Stimulated activated CD8-positive, alpha-beta memory T cell treated with anti-CD3 and anti-CD28 coated beads, Interleukin-4, amount 100 ng/mL, for 1 hour (primary cell): ENCODE results near the gene WDR77.

Experiments
- DNase-seq, 2 donors: peaks; one replicate each; pipeline ENCODE4 v3.0.0-alpha.2; 2020; ENCODE audit warnings: low read depth in 2 of 2, low spot score in 1 of 2

The WDR77 gene

DNA sequence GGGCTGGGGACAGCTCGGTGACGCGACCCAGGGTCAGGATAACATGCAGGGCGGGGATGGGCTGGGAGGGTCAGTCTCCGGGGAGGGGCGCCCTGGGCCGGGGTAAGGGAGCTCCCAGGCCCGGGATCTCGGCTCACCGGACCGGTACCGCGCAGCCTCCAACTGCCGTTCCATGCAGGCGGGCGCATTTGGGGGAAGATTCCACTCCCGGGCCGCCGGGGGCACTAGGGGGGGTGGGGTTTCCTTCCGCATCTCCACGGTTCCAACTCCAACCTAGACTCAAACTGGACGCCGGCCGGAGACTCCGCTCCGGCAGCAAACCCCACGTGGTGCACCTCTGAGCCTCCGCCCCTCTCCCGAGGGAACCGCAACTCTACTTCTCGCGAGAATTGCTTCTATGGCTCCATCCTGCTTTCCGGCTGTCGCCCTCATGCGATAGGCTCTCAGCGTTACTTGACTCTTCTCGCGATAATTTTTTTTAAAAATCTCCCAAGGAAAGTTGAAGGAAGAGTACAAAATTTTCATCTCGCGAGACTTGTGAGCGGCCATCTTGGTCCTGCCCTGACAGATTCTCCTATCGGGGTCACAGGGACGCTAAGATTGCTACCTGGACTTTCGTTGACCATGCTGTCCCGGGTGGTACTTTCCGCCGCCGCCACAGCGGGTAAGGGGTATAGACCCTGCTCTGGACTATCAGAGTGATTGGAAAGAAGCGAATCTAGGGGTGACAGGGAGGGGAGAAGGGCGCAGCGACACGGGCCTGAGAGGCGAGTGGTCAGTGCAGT is at the start of gene WDR77, which contains the start of gene ATP5PB:
WDR77 (minus strand) TSS at position 339 of the 785 bp plus-strand sequence; CDS start at position 252, 87 bp downstream.
ATP5PB (plus strand) TSS at position 547 of the 785 bp plus-strand sequence; CDS start at position 625, 78 bp downstream.
- peak; percentile 69 to 77 for DNase-seq

DNA sequence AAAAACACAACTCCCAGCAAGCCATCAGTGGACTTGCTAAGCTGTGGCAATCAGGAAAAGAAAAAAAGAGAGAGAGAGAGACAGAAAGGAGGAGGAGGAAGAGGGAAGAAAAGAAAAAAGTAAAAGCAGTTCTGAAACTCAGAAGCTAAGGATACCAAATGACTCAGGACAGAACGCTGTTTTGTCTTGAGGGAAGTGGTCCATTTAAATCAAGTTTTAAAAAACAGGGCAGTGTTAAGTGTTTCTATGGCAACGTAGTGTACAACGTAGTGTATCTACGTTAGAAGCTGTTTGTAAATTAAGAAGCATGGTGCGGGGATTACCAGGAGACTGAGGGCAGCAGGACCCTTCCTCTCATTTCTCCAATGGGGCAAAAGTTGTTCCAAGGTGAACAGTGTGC is 48.5 kb upstream of the WDR77 start:
- DNase-seq, result no peak

DNA sequence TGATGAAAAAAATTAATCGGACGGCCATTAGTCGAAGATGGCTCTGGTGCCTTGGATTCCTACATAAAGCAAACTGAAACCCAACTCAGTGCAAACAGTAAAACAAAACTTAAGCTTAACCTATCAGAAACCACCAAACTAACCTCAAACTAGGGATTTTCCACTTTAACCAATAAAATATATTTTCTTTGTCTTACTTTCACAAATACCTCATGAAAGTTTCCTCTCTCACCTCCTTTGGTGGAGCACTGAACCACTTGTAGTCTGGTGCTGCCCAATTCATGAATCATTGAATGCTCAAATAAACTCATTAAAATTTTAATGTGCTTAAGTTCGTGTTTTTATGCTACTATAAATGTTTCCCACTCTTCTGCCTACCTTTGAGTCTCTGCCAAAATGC is 47.3 kb upstream of the WDR77 start:
- DNase-seq, result no peak

DNA sequence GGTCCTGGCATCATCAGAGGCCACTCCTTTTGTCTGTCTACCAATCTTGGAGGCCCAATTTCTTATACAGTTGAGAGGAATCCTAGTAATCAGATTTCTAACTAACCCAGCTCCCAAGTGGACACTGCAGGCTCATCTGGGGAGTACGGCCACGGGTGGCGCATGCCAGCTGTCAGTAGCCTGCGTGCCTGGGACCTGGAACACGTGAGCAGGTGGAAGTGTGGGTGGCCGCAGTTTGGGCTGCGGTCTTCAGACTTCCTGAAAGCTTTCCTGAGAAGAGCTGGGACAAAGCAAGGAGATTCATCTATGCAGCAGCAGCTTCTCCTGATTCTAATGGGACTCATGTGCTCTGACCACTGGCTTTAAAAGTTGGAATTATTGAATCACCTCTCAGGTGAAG is 42.0 kb upstream of the WDR77 start:
- no peak for DNase-seq

DNA sequence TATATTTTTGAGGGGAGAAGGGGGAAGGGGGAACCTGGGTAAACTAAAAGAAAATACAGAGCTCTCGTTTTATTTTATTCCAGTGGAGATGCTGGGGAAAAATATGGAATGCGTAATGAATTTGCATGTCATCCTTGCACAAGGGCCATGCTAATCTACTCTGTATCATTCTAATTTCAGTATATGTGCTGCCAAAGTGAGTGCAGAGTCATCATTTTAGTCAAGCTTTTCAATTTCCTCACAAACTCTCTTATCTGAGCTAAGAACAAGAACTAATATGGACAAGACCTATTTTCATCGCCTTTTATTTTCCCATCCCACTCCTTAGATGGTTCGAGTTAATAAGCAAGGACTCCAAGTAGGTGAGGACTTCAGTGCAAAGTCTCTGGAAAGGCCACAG is 41.2 kb upstream of the WDR77 start:
- DNase-seq, result no peak

DNA sequence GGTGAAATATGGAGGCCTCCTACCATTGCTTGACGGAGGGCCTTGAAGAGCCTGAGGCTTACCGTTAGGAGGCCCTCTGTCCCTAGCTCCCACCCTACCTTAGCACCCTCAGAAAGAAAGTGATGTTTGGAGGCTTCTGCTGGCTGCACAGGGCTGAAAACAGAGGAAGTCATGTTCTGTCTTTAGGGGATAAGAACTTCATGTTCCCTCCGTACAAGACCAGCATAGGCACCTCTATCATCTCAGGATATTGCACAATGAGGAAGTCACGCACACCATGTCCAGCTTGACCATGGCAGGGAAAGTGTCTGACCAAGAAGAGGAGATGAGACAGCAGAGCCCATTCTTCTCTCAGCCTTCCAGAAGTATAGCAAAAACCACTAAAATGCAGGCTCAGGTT is 40.5 kb upstream of the WDR77 start:
- no peak for DNase-seq

DNA sequence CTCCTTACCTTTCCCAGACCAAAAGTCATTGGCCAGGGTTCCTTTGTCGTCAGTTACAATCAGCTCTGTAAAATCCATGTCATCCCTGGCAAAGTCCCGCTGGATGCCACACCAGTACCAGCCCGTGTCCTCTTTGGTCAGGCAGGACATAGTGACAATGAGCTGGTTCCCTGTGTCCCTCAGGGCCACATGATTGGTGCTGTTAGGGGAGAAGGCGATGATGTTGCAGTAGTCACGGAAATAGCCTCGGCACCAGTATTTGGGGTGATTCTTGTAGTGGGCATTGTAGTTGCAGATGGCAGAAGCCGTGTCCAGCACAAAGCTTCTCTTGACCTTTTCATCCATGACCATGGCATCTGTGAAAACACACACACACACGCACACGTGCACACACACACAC is 39.6 kb upstream of the WDR77 start:
- no peak for DNase-seq

DNA sequence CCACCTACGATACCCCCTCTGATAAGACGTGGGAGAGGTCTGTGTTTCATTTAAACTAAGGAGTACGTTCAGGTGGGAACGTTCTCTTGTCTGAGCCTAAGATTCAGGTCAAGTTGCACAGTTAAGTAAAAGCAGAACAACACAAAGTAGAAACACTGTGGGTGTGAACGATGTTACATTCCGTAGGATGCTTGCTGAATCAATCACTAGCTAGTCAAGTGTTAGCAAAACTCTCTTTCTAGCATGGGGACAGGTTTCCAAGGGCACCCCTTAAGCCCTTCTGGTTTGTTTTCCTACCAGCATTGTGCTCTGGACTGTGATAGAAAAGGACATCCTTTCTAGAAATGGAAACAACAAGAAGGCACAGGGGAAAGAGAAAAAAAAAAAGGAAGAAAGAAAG is 38.1 kb upstream of the WDR77 start:
- no peak for DNase-seq

DNA sequence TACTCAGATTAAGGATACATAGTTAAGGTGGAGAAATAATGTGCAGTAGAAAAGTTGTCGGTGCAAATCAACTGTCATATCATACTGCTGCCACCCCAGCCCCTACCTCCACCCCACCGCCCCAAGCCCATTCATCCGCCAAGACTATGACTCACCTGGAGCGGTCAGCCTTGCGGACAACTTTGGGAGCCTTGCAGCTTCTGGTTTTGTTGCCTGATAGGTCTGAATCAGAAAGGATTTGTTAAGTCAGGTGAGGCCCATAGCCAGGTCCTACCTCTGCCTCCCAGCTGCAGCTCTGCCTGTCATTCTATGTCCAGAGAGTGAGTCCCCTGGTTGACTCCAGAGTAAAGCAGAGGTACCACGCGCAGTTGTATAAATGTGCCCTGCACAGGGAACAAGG is 37.4 kb upstream of the WDR77 start:
- no peak for DNase-seq

DNA sequence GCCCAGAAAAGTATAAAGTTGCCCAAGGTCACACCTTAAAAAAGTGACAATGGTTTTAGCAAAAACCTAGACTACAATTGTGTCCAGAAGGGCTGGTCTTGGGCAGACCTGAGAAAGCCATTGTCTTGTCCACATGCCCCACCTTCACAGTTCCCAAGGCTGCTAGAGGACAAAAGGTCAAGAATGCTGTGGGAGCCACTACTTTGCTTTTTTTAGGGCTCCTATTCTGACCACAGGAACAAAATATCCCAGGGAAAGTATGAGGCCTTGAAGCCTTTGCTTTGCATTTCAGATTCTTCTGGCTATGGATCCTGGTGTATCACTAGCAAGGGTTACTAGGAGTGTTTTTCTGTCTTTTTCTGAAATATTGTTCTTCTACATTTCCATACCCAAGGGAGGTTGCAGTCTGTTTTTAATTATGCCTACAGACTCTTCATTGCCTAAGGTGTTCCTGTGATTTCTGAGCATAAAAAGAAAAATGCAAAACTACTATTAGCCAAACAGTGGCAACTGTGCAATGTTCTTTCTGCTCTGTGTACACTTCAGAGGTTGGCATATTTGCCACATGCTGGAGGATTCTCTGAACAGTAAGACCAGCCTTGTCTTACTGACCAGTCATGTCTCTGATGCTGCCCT is 35.5 kb upstream of the WDR77 start:
- DNase-seq, result no peak

DNA sequence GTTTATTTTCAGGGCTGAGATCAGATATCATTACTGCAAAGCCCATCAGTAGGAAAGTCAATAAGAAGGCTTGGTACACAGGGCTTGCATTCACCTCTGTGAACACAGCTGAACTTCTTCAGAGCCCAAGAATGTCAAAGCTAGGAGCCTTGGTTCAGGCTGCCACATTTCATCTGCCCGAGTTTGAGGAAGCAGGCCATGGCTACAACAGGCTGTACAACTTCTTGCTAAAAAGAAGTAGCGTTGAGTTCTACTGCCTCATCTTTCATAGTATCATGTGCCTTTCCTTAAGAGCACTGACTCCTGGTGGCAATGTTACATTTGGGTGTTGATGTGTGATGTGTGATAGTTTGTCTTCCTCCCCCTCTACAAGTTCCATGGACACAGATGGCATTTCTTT is 34.8 kb upstream of the WDR77 start:
- DNase-seq, result no peak

DNA sequence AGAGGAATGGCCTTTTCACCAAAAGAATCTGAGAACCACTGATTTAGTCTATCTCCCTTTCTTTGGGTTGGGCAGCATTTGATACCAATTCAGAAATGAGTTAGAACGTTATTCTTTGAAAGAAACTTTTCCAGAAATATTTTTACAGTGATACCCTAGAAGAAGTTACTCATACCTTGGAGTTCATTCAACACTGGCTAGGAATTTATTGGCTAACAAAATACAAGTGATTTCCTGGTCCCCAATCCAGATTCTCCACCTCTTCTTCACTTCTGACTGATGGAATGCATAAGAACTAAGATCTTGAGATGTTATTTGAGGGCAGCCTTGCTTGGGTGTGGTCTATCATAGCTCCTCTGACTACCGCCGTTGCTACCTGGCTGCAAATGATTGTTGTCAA is 34.1 kb upstream of the WDR77 start:
- DNase-seq, result no peak

DNA sequence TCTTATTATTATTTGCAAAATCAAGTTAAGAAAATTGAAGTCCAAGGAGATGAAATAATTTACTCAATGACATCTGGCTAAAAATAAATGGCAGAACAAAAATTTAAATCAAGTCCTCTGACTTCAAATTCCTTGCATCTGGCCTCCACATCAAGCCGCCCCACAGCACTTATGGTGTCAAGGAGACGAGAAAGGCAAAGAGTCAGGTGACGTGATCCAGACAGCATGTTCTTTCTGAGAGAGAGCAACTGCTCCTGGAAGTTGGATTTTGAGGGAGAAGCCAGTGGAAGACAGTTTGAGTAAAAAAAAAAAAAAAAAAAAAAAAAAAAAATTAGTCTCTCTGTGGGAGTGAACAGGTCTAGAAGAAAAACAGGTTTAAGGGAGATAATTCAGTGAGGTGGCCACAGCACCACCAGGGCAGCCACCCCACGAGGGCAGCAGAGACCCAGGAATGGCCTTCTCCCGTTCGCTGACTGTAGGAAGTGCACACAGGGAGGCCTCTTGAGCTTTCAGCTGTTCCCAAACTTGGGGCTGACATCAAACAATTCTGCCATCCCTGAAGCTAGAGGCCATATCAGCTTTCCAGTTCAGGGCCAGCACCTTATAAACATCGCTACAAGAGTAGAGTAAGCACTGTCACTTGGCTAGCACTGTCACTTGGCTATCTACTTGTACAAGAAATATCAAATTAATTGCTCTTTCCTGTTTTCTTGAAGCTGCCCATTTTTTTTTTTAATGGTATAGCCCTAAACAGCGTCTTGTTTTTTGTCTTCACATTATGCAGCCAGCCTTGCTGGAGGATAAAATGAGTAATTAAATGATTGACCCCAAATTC is 32.5 kb upstream of the WDR77 start:
- peak in 1 of 2 donors; percentile 44 for DNase-seq

DNA sequence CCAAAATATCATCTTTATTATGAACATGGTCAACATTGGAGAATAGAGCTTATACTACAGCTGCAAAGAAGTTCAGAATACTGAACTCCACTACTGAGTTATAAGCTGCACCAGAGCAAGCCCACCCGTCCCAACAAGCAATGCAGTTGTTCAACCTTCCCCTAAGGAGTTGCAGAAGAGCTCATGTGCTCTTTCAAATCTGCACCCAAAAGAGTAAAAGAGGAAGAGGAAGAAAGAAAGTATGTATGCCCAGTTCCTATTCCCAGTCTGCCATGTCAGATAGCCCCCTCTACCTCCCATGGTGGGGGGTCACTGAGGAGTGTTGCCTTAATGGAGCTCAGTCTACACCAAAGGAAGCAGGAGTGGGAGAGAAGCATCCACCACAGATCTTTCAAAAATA is 31.6 kb upstream of the WDR77 start:
- DNase-seq, result no peak

DNA sequence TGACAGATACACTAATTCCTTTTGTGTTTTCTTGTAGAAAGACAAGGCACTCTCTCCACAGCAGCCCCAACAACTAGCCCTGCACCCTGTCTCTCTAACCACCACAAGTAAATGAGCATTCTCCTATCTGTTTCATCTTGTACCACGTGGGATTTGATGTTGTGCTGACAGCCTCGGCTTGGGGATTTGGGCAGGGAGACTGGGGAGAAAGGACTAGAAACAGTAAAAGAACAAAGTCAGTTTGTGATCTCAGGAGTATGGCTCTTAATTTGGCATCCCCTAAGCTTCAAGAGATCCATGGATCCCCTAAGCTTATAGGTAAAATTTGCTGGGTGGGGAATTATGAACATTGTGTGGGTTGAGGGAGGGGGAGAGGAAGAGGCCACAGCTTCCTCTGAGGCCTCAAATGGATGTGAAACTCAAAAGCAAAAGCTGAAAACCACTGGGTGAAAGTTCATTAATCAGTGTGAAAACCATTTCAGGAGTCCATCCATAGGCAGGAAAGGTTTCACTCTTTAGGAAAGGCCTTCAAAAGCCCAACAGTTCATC is 27.8 kb upstream of the WDR77 start:
- DNase-seq, result peak in 1 of 2 donors; percentile 4

DNA sequence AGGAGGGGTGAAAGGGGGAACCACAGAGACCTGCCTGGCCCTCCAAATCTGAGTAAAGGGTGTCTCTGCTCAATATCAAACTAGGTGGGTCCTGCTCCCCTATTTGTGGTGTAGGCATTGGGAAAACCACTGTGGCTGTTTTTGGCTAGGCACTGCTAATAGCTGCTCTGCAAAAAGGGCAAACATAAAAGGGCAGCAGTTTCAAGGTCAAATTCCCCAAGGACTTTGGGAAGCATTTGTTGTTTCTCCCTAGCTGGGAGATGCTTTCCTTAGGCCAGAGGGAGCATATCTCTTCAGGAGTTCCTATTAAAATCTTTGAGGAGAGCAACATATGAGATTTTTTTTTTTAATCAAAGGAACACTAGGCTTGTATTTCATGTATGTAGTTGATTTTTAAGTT is 27.2 kb upstream of the WDR77 start:
- no peak for DNase-seq

DNA sequence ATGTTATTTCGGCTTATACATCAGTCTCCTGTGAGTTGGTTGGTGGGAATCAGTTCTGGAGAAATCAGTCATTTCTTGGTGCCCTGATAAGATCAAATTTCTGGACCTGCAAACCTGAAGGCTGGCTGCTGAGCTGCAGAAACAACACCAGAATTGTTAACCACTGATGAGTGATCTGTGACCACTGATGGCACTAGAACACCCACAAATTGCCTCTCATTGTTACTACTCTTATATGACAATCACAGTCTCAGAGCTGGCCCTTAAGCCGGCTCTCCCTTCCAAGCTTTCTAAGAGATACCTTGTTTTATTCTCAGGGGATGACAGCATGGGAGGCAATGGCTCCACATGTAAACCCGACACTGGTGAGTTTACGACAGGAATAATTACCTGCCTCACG is 26.6 kb upstream of the WDR77 start:
- DNase-seq, result no peak

DNA sequence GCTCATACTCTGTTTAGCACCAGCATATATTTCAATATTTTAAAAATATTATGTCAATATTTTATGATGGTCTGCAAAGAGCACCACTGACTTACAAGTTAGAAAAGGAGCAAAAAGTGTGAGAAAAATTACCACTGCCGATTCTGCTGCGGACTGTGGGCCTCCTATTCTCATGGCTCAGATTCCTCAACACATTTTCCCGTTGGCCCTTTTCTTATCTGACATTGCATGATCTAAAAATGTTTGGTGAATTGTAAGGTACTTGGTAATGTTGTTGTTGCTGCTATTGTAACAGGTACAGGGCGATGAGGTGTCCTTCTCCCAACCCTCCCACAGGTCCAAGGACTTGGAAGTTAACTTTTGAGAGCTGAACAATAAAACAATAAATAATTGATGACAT is 25.5 kb upstream of the WDR77 start:
- no peak for DNase-seq

DNA sequence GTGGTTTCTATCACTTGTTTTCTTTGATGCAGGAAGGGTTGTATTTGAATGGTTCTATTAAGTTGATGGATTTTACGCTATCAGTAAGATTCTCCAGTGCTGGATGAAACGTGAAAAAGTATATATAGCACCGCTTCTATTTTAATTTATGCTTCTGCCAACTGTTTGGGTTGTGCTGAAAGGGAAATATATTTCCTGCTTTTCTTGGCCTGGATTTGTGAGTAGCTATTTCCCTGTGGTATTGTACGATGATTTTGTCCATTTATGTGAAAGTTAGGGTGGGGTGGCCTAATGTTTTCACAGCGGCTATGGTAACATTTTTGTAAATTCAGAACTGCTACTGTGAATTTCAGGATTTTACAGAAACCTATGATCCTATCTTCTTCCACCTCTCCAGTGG is 25.1 kb upstream of the WDR77 start:
- no peak for DNase-seq

DNA sequence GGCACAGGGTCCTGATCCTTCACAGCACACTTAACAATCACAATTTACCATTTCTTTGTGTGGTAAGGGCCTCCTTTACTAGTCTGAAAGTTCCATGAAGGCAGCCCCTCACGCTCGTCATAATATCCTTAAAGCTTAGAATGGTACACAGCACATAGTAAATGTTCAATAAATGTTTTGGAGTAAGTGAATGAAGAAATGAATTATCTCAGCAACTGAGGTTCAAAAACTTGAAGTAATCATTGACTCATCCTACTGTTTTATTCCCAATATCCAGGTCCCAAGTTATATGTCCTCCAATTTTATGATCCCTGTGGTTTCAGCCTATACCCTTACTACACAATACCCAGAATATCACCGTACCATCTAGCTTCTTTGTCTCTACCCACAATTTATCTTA is 22.5 kb upstream of the WDR77 start:
- DNase-seq, result no peak

DNA sequence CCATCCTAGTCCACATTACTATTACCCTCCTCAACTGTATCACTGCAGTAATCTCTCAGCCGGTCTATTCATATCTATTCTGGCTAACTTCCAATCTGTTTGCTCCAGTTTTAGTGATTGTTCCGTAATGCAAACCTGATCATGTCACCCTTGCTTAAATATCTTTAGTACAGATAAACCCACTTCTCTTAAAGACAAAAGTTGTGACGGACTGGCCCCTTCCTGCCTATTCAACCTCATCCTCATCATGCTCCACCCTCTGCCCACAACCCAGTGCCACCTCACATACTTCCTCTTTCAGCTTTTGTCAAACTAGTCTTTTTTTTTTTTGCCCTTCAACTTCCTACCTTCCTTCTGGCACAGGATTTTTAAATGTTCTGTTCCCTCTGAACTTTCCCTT is 22.0 kb upstream of the WDR77 start:
- DNase-seq, result peak in 1 of 2 donors; percentile 40

DNA sequence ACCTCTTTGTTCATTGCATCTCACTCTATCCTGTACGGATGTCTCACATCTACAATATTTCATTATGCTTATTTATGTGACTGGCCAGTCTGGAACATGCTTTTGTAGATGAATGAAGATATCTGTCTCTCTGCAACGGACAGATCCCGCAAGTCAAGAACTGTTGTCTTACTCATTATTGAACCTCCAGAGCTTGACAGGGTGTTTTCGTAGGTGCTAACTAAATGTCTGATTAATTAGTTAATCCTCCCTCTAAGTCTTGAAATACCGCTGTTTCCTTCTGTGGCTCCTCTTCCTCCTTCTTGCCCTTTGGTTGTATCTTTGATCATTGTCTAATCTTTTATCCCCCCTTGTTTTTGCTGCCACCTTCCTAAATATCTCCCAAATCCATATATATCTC is 21.5 kb upstream of the WDR77 start:
- no peak for DNase-seq
